Coronary artery (tissue), 2 donors: ENCODE data around the gene TTI1.
A peak's percentile ranks its signal among the peaks of the same experiment; 100 is the strongest.

Experiments
- DNase-seq: peaks from one replicate; pipeline ENCODE4 v3.0.0-alpha.2; 2017; ENCODE audit warnings: low spot score
- H3K27ac ChIP-seq, 2 donors: fragments of 200-600 bp; sonication (generic); one replicate each; pipeline ENCODE4 v1.5.1; 2016 to 2019
- H3K4me3 ChIP-seq: fragments of 200-600 bp; sonication (generic); 2 replicates; pipeline ENCODE4 v1.5.1; 2016; ENCODE audit warnings: mild to moderate bottlenecking, moderate library complexity
- CTCF ChIP-seq: fragments of 200-600 bp; sonication (generic); IDR thresholded peaks from one replicate; pipeline ENCODE4 v1.5.1; 2019; ENCODE audit warnings: antibody characterized with exemption

TTI1 gene

GRCh38 chr20:37939701-37940560, 93.3 kb downstream of the TTI1 start:
- H3K27ac ChIP-seq: no peak overlapping the region
- no peak for DNase-seq
- no peak overlapping the region for H3K4me3 ChIP-seq
- no peak for TF ChIP-seq CTCF

- no peak for DNase-seq
- TF ChIP-seq CTCF: no peak
- Histone ChIP-seq H3K27ac (no peak overlapping the region), H3K4me3 (no peak overlapping the region)
Measured at GRCh38 chr20:37938954-37939353, 94.3 kb downstream of the TTI1 start.

GRCh38 chr20:37938181-37938750, 95.0 kb downstream of the TTI1 start:
- peak; percentile 58 for DNase-seq
- Histone ChIP-seq H3K4me3 (no peak overlapping the region), H3K27ac (no peak overlapping the region)
- no peak for TF ChIP-seq CTCF

- TF ChIP-seq CTCF: no peak
- Histone ChIP-seq H3K27ac (no peak overlapping the region), H3K4me3 (no peak overlapping the region)
- peak; percentile 22 for DNase-seq
Measured at GRCh38 chr20:37937686-37938085, 95.6 kb downstream of the TTI1 start.

- no peak for TF ChIP-seq CTCF
- Histone ChIP-seq H3K4me3 (no peak overlapping the region), H3K27ac (no peak overlapping the region)
- no peak for DNase-seq
Measured at GRCh38 chr20:37936451-37936850, 96.8 kb downstream of the TTI1 start.

- TF ChIP-seq CTCF: no peak
- Histone ChIP-seq H3K4me3 (no peak overlapping the region), H3K27ac (no peak overlapping the region)
- DNase-seq: no peak
Measured at GRCh38 chr20:37936041-37936440, 97.2 kb downstream of the TTI1 start.

- no peak for DNase-seq
- H3K27ac ChIP-seq: no peak overlapping the region
- no peak for TF ChIP-seq CTCF
- H3K4me3 ChIP-seq: no peak overlapping the region
Measured at GRCh38 chr20:37935435-37935834, 97.8 kb downstream of the TTI1 start.
